Cardiac atrium fibroblast (primary cell): ENCODE data around the gene AP2A2. TPM values are rescaled to one million over a fixed set of nuclear protein-coding genes. Genes with fewer than 3 reads are reported as not detected.

Experiments
- total RNA-seq: library from RNA; depleted of rRNA; stranded (reverse); fragments of >200 nt; gene quantifications from 2 replicates; pipeline ENCODE4 v1.2.3, GENCODE V29; 2015

AP2A2 gene
- total RNA-seq = 49.2 and 63.0 TPM in 2 replicates

GRCh38 chr11:925496-926301, at the start of gene AP2A2:
AP2A2 (plus strand) TSS chr11:925870; CDS start chr11:926022, 152 bp downstream.

GRCh38 chr11:910589-911030, 15.1 kb upstream of the AP2A2 start, which contains the start of gene CHID1:
CHID1 (minus strand) TSS chr11:910810; CDS start chr11:904816, 5,994 bp downstream.

GRCh38 chr11:1036303-1036923, 110.7 kb downstream of the AP2A2 start, which contains the start of gene MUC6:
MUC6 (minus strand) TSS chr11:1036718; CDS start chr11:1036655, 63 bp downstream.

Other genes with a start within 250 kb of the AP2A2 start
- gene DEAF1, start 230.6 kb upstream of the AP2A2 start, total RNA-seq = 25.1 and 28.2 TPM in 2 replicates
- gene TMEM80, start 230.1 kb upstream of the AP2A2 start, total RNA-seq = 16.6 and 29.0 TPM in 2 replicates
- 11.7 and 14.1 TPM in 2 replicates for gene EPS8L2, start 219.6 kb upstream of the AP2A2 start, total RNA-seq
- gene TALDO1, start 178.4 kb upstream of the AP2A2 start, total RNA-seq = 167 and 182 TPM in 2 replicates
- 39.0 and 42.3 TPM in 2 replicates for gene GATD1, start 148.4 kb upstream of the AP2A2 start, total RNA-seq
- 0.97 and 2.2 TPM in 2 replicates for gene CEND1, start 135.8 kb upstream of the AP2A2 start, total RNA-seq
- gene SLC25A22, start 127.6 kb upstream of the AP2A2 start, total RNA-seq = 26.9 and 46.8 TPM in 2 replicates
- gene PIDD1, start 120.6 kb upstream of the AP2A2 start, total RNA-seq = 5.2 and 7.2 TPM in 2 replicates
- gene RPLP2, start 115.9 kb upstream of the AP2A2 start, total RNA-seq = 498 and 553 TPM in 2 replicates
- gene PNPLA2, start 107.0 kb upstream of the AP2A2 start, total RNA-seq = 27.1 and 29.4 TPM in 2 replicates
- gene CRACR2B, start 98.0 kb upstream of the AP2A2 start, total RNA-seq = 0.32 and 0.72 TPM in 2 replicates
- gene CD151, start 92.9 kb upstream of the AP2A2 start, total RNA-seq = 654 and 667 TPM in 2 replicates
- gene POLR2L, start 83.3 kb upstream of the AP2A2 start, total RNA-seq = 209 and 229 TPM in 2 replicates
- gene TSPAN4, start 83.0 kb upstream of the AP2A2 start, total RNA-seq = 281 and 292 TPM in 2 replicates
- gene CHID1, start 15.1 kb upstream of the AP2A2 start, total RNA-seq = 93.6 and 228 TPM in 2 replicates
- gene MUC6, start 110.8 kb downstream of the AP2A2 start, total RNA-seq = not detected in 2 replicates
- gene MUC2, start 149.0 kb downstream of the AP2A2 start, total RNA-seq = not detected in 2 replicates
- not detected in 2 replicates for gene MUC5AC, start 232.1 kb downstream of the AP2A2 start, total RNA-seq